Neural progenitor cell (in vitro differentiated cells): ENCODE measurements around the gene PADI4. TPM values are rescaled to one million over a fixed set of nuclear protein-coding genes. Genes with fewer than 3 reads are reported as not detected.

Experiments used
- DNase-seq: peaks from one replicate; pipeline ENCODE4 v3.0.0-alpha.2; 2016; ENCODE audit warnings: low spot score
- H2AFZ ChIP-seq: fragments of 200-600 bp; sonication (generic); replicated peaks from 2 replicates; pipeline ENCODE4 v1.6.1; 2016; ENCODE audit warnings: antibody characterized with exemption
- H3F3A ChIP-seq: fragments of 200-600 bp; sonication (generic); 2 replicates; pipeline ENCODE4 v1.6.1; 2016; ENCODE audit warnings: antibody characterized with exemption, low read depth
- H3K27ac ChIP-seq: fragments of 200-600 bp; sonication (generic); 2 replicates; pipeline ENCODE4 v1.5.1; 2016; ENCODE audit warnings: mild to moderate bottlenecking
- H3K27me3 ChIP-seq: fragments of 200-600 bp; sonication (generic); 2 replicates; pipeline ENCODE4 v1.6.1; 2016; ENCODE audit warnings: mild to moderate bottlenecking, moderate library complexity
- H3K36me3 ChIP-seq: fragments of 200-600 bp; sonication (generic); 2 replicates; pipeline ENCODE4 v1.5.1; 2016
- H3K4me1 ChIP-seq: fragments of 200-600 bp; sonication (generic); 2 replicates; pipeline ENCODE4 v1.6.1; 2016; ENCODE audit warnings: mixed run types
- H3K4me2 ChIP-seq: fragments of 200-600 bp; sonication (generic); 2 replicates; pipeline ENCODE4 v1.6.1; 2016
- H3K4me3 ChIP-seq: fragments of 200-600 bp; sonication (generic); 2 replicates; pipeline ENCODE4 v1.5.1; 2016
- H3K79me2 ChIP-seq: fragments of 200-600 bp; sonication (generic); 2 replicates; pipeline ENCODE4 v1.6.1; 2016; ENCODE audit warnings: low read depth
- H3K9ac ChIP-seq: fragments of 200-600 bp; sonication (generic); 2 replicates; pipeline ENCODE4 v1.6.1; 2016
- H3K9me3 ChIP-seq: fragments of 200-600 bp; sonication (generic); 2 replicates; pipeline ENCODE4 v1.5.1; 2016; ENCODE audit warnings: low read depth
- H4K20me1 ChIP-seq: fragments of 200-600 bp; sonication (generic); 2 replicates; pipeline ENCODE4 v1.6.1; 2016; ENCODE audit warnings: low read depth
- H3K27ac Mint-ChIP-seq: 3 replicates; pipeline ENCODE4 v1.8.0; 2021; ENCODE audit warnings: mixed read lengths
- H3K27me3 Mint-ChIP-seq: 2 replicates; pipeline ENCODE4 v1.8.0; 2022; ENCODE audit warnings: low read depth, mild to moderate bottlenecking, inconsistent platforms, moderate library complexity, mixed read lengths; ENCODE audit not compliant: insufficient read depth
- H3K36me3 Mint-ChIP-seq: 3 replicates; pipeline ENCODE4 v1.8.0; 2021; ENCODE audit warnings: mixed read lengths
- H3K4me1 Mint-ChIP-seq: 3 replicates; pipeline ENCODE4 v1.8.0; 2021; ENCODE audit warnings: mixed read lengths
- H3K4me3 Mint-ChIP-seq: 3 replicates; pipeline ENCODE4 v1.8.0; 2021; ENCODE audit warnings: mild to moderate bottlenecking, moderate library complexity, mixed read lengths
- H3K9me3 Mint-ChIP-seq: 3 replicates; pipeline ENCODE4 v1.8.0; 2020; ENCODE audit warnings: mixed read lengths
- CTCF ChIP-seq: fragments of 200-600 bp; sonication (generic); IDR thresholded peaks from 2 replicates; pipeline ENCODE4 v1.5.1; 2017; ENCODE audit warnings: antibody characterized with exemption, mild to moderate bottlenecking
- EZH2 ChIP-seq: fragments of 200-600 bp; sonication (generic); IDR thresholded peaks from 2 replicates; pipeline ENCODE4 v1.6.1; 2017; ENCODE audit warnings: antibody characterized with exemption, mild to moderate bottlenecking, moderate library complexity
- EZH2phosphoT487 ChIP-seq: fragments of 200-600 bp; sonication (generic); IDR thresholded peaks from 2 replicates; pipeline ENCODE4 v1.6.1; 2017; ENCODE audit warnings: antibody characterized with exemption
- total RNA-seq: library from RNA; depleted of rRNA; stranded (reverse); fragments of >200 nt; gene quantifications from 2 replicates; pipeline ENCODE4 v1.2.3, GENCODE V29; 2015; ENCODE audit warnings: low replicate concordance

PADI4 gene
- total RNA-seq, 1 donor from 2014 or later, result not detected

- Mint-ChIP-seq H3K4me1 (peaks cover 4% of the 10 kb centered on the region), H3K9me3 (no peaks in the 10 kb centered on the region), H3K27me3 (peaks cover 7% of the 10 kb centered on the region), H3K36me3 (no peaks in the 10 kb centered on the region), H3K4me3 (no peak overlapping the region), H3K27ac (no peak overlapping the region)
- no peaks in the 10 kb centered on the region for H3K27me3 ChIP-seq
- DNase-seq, result no peak
- no peaks in the 10 kb centered on the region for H3K36me3 ChIP-seq
- no peaks in the 10 kb centered on the region for H3K79me2 ChIP-seq
- H3F3A ChIP-seq, result no peaks in the 10 kb centered on the region
- no peak for TF ChIP-seq EZH2
- TF ChIP-seq EZH2phosphoT487, result no peak
- TF ChIP-seq CTCF, result no peak
- no peaks in the 10 kb centered on the region for H4K20me1 ChIP-seq
- no peaks in the 10 kb centered on the region for H3K9me3 ChIP-seq
- no peak overlapping the region for H3K4me3 ChIP-seq
- H3K4me1 ChIP-seq, result no peaks in the 10 kb centered on the region
- no peak overlapping the region for H3K4me2 ChIP-seq
- H2AFZ ChIP-seq, result no peak overlapping the region
- no peak overlapping the region for H3K9ac ChIP-seq
- no peak overlapping the region for H3K27ac ChIP-seq
These were observed 21.4 kb upstream of the PADI4 start for GRCh38 chr1:17286646-17287045.

- Histone ChIP-seq H3K27me3 (no peaks in the 10 kb centered on the region), H3K9ac (no peak overlapping the region), H3K4me3 (no peak overlapping the region), H3K36me3 (no peaks in the 10 kb centered on the region), H3F3A (no peaks in the 10 kb centered on the region), H3K4me1 (no peaks in the 10 kb centered on the region), H4K20me1 (no peaks in the 10 kb centered on the region), H3K27ac (no peak overlapping the region), H3K9me3 (no peaks in the 10 kb centered on the region), H2AFZ (no peak overlapping the region), H3K79me2 (no peaks in the 10 kb centered on the region), H3K4me2 (no peak overlapping the region)
- TF ChIP-seq CTCF (no peak), EZH2 (no peak), EZH2phosphoT487 (no peak)
- no peak for DNase-seq
- Mint-ChIP-seq H3K4me1 (peaks cover 4% of the 10 kb centered on the region), H3K27me3 (peaks cover 7% of the 10 kb centered on the region), H3K9me3 (no peaks in the 10 kb centered on the region), H3K36me3 (no peaks in the 10 kb centered on the region), H3K27ac (no peak overlapping the region), H3K4me3 (no peak overlapping the region)
These were observed 20.7 kb upstream of the PADI4 start for GRCh38 chr1:17287130-17287776.

GRCh38 chr1:17289721-17290120 is 18.3 kb upstream of the PADI4 start:
- Mint-ChIP-seq H3K27ac (no peak overlapping the region), H3K4me3 (no peak overlapping the region), H3K4me1 (peaks cover 4% of the 10 kb centered on the region), H3K36me3 (no peaks in the 10 kb centered on the region), H3K9me3 (no peaks in the 10 kb centered on the region), H3K27me3 (peaks cover 11% of the 10 kb centered on the region)
- Histone ChIP-seq H3K36me3 (no peaks in the 10 kb centered on the region), H4K20me1 (no peaks in the 10 kb centered on the region), H3F3A (no peaks in the 10 kb centered on the region), H3K9ac (no peak overlapping the region), H3K27me3 (no peaks in the 10 kb centered on the region), H3K4me2 (no peak overlapping the region), H2AFZ (no peak overlapping the region), H3K9me3 (no peaks in the 10 kb centered on the region), H3K27ac (no peak overlapping the region), H3K4me1 (no peaks in the 10 kb centered on the region), H3K79me2 (no peaks in the 10 kb centered on the region), H3K4me3 (no peak overlapping the region)
- DNase-seq, result no peak
- TF ChIP-seq EZH2, result no peak
- TF ChIP-seq CTCF, result no peak
- no peak for TF ChIP-seq EZH2phosphoT487
